Osteoblast (primary cell): ENCODE data around the gene CTRB2. TPM values are rescaled to one million over a fixed set of nuclear protein-coding genes. Genes with fewer than 3 reads are reported as not detected.
A peak's percentile ranks its signal among the peaks of the same experiment; 100 is the strongest.

Source experiments
- DNase-seq: peaks from one replicate; pipeline ENCODE4 v3.0.0; 2011; ENCODE audit warnings: low spot score, mixed read lengths; ENCODE audit not compliant: insufficient read length; ENCODE audit errors: missing footprints
- H2AFZ ChIP-seq: 2 replicates; pipeline ENCODE4 v1.6.0; 2011; ENCODE audit warnings: mild to moderate bottlenecking, low read length
- H3K27ac ChIP-seq: 2 replicates; pipeline ENCODE4 v1.5.1; 2011; ENCODE audit warnings: mild to moderate bottlenecking, low read depth, low read length, moderate library complexity
- H3K27me3 ChIP-seq: 2 replicates; pipeline ENCODE4 v1.6.0; 2012; ENCODE audit warnings: mild to moderate bottlenecking, control low read depth, inconsistent platforms, low read length, moderate library complexity; ENCODE audit not compliant: insufficient read depth
- H3K36me3 ChIP-seq: 2 replicates; pipeline ENCODE4 v1.5.1; 2011; ENCODE audit warnings: mild to moderate bottlenecking, low read length, control low read depth, moderate library complexity; ENCODE audit not compliant: insufficient read depth
- H3K4me1 ChIP-seq: 2 replicates; pipeline ENCODE4 v1.5.1; 2011; ENCODE audit warnings: mild to moderate bottlenecking, low read length, control low read depth, moderate library complexity; ENCODE audit not compliant: insufficient read depth
- H3K4me2 ChIP-seq: 2 replicates; pipeline ENCODE4 v1.6.0; 2011; ENCODE audit warnings: mild to moderate bottlenecking, low read length; ENCODE audit not compliant: insufficient read depth
- H3K4me3 ChIP-seq: fragments of 200-600 bp; sonication (generic); 3 replicates; pipeline ENCODE4 v1.5.1; 2012; ENCODE audit warnings: mild to moderate bottlenecking, low read length, inconsistent platforms; ENCODE audit not compliant: insufficient read depth
- H3K79me2 ChIP-seq: 2 replicates; pipeline ENCODE4 v1.6.0; 2012; ENCODE audit warnings: mild to moderate bottlenecking, low read length, control low read depth, inconsistent platforms; ENCODE audit not compliant: insufficient read depth
- H3K9me3 ChIP-seq: 2 replicates; pipeline ENCODE4 v1.5.1; 2011; ENCODE audit warnings: low read depth, low read length, control low read depth
- H4K20me1 ChIP-seq: 2 replicates; pipeline ENCODE4 v1.6.0; 2012; ENCODE audit warnings: mild to moderate bottlenecking, low read length, control low read depth; ENCODE audit not compliant: insufficient read depth
- total RNA-seq: library from RNA; depleted of rRNA; stranded (reverse); fragments of >200 nt; gene quantifications from 2 replicates; pipeline ENCODE4 v1.2.3, GENCODE V29; 2012
- TF ChIP-seq, protein P1 (sequence below): IDR thresholded peaks from 2 replicates; pipeline ENCODE4 v1.5.1; 2011; ENCODE audit warnings: mild to moderate bottlenecking, low read depth, low read length, moderate library complexity; ENCODE audit errors: extremely low read depth

Gene CTRB2
- total RNA-seq, 1 donor, result not detected

DNA sequence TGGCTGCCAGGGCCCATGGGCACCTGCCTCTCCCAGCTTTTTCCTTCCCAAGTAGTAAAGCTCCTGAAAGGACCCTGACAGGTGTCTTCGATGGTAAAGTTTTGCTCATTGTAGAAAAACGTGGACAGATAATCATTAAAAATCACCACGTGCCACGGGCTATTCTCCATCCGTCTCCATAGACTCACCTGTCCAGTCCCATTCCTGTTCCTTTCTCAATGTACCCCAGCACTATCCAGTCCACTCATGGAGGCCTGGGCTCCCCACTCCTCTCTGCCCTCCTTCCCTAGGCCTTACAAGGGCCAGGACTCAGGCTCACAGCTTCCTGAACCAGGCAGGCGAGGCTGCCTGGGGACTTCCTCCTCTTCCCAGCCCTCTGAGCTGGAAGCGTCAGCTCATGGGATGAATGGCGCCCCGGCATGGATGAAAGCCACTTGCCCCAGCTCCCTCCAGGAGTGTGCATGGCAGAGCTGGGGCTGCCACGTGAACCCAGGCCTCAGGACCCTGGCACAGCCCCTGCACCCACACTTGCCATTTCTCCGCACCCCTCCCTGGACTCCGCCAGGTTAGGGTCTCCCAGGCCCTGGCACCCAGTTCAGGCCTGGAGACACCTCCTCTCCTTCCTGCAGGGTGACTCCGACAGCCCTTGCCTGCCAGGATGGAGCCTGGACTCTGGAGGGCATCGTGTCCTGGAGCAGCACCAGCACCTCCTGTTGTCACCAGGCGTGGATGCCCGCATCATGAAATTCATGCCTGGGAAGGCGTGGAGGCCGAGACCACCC lies 20.6 kb upstream of the CTRB2 start:
- Histone ChIP-seq H3K4me1 (no peaks in the 10 kb centered on the region), H4K20me1 (peaks cover 48% of the 10 kb centered on the region), H3K36me3 (peaks cover 42% of the 10 kb centered on the region), H3K79me2 (peaks cover 23% of the 10 kb centered on the region), H3K4me2 (no peak overlapping the region), H3K9me3 (no peaks in the 10 kb centered on the region), H3K4me3 (no peak overlapping the region), H3K27me3 (peaks cover 4% of the 10 kb centered on the region), H2AFZ (no peak overlapping the region), H3K27ac (no peak overlapping the region)
- TF ChIP-seq, protein P1, sequence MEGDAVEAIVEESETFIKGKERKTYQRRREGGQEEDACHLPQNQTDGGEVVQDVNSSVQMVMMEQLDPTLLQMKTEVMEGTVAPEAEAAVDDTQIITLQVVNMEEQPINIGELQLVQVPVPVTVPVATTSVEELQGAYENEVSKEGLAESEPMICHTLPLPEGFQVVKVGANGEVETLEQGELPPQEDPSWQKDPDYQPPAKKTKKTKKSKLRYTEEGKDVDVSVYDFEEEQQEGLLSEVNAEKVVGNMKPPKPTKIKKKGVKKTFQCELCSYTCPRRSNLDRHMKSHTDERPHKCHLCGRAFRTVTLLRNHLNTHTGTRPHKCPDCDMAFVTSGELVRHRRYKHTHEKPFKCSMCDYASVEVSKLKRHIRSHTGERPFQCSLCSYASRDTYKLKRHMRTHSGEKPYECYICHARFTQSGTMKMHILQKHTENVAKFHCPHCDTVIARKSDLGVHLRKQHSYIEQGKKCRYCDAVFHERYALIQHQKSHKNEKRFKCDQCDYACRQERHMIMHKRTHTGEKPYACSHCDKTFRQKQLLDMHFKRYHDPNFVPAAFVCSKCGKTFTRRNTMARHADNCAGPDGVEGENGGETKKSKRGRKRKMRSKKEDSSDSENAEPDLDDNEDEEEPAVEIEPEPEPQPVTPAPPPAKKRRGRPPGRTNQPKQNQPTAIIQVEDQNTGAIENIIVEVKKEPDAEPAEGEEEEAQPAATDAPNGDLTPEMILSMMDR, result no peak
- peak; percentile 76 for DNase-seq

DNA sequence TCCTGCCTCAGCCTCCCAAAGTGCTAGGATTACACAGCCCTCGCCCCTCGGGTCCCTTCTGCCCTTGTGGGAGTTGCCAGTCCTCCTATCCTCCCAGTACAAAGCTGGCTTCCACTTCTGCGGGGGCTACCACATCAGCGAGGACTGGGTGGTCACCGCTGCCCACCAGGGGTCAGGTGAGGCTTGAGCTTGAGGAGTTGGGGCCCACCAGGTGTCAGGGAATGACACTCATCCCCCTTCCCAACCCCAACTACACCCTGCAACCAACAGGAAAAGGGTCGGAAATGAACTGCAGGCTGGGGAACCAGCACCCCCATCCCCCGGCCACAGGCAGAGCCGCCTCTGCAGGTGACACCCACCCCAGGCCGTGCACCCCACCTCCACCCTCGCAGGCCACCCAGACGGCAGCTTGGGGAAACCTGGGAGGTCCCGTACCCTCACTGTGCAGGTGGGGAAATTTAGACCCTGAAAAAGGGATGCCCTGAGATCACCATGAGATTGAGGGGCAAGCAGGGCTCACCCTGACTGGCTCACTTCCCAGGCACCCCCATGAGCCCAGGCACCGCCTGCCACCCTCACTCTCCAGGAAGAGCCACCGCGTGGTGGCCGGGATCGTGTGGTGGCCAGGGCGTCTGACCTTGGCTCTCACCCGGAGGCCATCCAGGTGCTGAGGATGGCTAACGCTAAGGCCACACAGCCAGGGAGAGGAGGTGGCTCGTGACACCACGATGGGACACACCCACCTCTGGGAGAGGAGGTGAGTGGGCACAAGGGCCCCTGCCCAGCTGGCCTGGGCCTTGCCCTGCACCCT lies 19.8 kb upstream of the CTRB2 start:
- TF ChIP-seq, protein P1, result no peak
- DNase-seq, result peak; percentile 64
- no peak overlapping the region for H3K4me2 ChIP-seq
- H3K27ac ChIP-seq, result no peak overlapping the region
- H3K4me3 ChIP-seq, result no peak overlapping the region
- H3K4me1 ChIP-seq, result no peaks in the 10 kb centered on the region
- H3K36me3 ChIP-seq, result peaks cover 37% of the 10 kb centered on the region
- peaks cover 4% of the 10 kb centered on the region for H3K27me3 ChIP-seq
- H3K79me2 ChIP-seq, result peaks cover 19% of the 10 kb centered on the region
- H4K20me1 ChIP-seq, result peaks cover 48% of the 10 kb centered on the region
- no peaks in the 10 kb centered on the region for H3K9me3 ChIP-seq
- no peak overlapping the region for H2AFZ ChIP-seq

DNA sequence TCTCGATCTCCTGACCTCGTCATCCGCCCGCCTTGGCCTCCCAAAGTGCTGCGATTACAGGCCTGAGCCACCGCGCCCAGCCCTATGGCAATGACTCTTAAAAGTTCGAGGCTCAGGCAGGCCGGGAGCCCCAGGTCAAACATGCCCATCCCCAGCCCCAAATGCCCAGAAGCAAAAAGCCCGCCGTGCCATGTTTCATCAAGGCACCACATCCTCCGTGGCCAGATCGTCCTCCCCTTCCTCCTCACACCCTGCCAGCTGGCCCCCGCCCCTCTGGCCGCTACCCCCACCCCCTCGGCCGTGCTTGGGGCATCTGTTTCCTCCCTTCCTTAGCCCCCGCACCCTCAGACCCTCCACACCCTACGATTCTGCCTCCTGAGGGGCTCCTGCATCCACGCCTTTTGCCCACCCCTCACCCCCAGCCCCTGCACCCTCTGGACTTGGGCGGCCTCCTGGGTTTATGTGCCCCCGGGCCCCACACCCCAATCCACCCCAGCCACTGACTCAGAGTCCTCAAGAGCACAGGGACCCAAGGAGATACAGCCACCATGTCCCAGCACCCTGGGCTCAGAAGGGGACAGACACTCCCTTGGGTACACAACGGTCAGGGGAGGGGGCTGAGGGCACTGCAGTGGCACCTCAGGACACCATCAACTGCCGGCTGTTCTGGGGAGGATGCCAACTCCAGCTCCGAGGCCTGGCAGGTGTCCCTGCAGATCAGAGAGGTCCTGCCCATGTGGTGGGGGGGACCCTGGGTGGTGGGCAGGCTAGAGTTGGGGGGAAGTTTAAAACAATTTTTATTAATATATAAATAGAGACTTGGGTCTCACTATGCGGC lies 18.9 kb upstream of the CTRB2 start:
- H3K79me2 ChIP-seq, result peaks cover 16% of the 10 kb centered on the region
- DNase-seq, result peak; percentile 87
- no peaks in the 10 kb centered on the region for H3K4me1 ChIP-seq
- H2AFZ ChIP-seq, result no peak overlapping the region
- no peak overlapping the region for H3K4me2 ChIP-seq
- H3K9me3 ChIP-seq, result no peaks in the 10 kb centered on the region
- TF ChIP-seq, protein P1, result no peak
- no peak overlapping the region for H3K4me3 ChIP-seq
- H3K36me3 ChIP-seq, result peaks cover 30% of the 10 kb centered on the region
- no peak overlapping the region for H3K27ac ChIP-seq
- peaks cover 48% of the 10 kb centered on the region for H4K20me1 ChIP-seq
- peaks cover 4% of the 10 kb centered on the region for H3K27me3 ChIP-seq
